Left ventricle myocardium inferior (tissue), 1 donor: ENCODE measurements around the gene STEAP3. TPM values are rescaled to one million over a fixed set of nuclear protein-coding genes. Genes with fewer than 3 reads are reported as not detected.

ENCODE experiments used
- DNase-seq: peaks from one replicate; pipeline ENCODE4 v3.0.0-alpha.2; 2020
- H3K27ac ChIP-seq: fragments of 200-600 bp; replicated peaks from 2 replicates; pipeline ENCODE4 v1.8.0; 2021
- H3K27me3 ChIP-seq: fragments of 200-600 bp; 2 replicates; pipeline ENCODE4 v1.8.0; 2021; ENCODE audit warnings: low read depth
- H3K36me3 ChIP-seq: fragments of 200-600 bp; 2 replicates; pipeline ENCODE4 v1.8.0; 2021
- H3K4me1 ChIP-seq: fragments of 200-600 bp; 2 replicates; pipeline ENCODE4 v1.8.0; 2021
- H3K4me3 ChIP-seq: fragments of 200-600 bp; 2 replicates; pipeline ENCODE4 v1.8.0; 2021; ENCODE audit warnings: mild to moderate bottlenecking, moderate library complexity
- H3K9me3 ChIP-seq: fragments of 200-600 bp; replicated peaks from 2 replicates; pipeline ENCODE4 v1.8.0; 2021
- CTCF ChIP-seq: fragments of 200-600 bp; IDR thresholded peaks from 2 replicates; pipeline ENCODE4 v1.8.0; 2021; ENCODE audit warnings: antibody characterized with exemption, mild to moderate bottlenecking, borderline replicate concordance
- intact Hi-C: fragments of 100-400 bp; cut with micrococcal nuclease; formaldehyde crosslinking; loops from one replicate; pipeline ENCODE4 v1.11.0; 2022
- total RNA-seq: library from RNA; stranded (reverse); fragmentation: NEBNext Ultra II Directional; extraction: Animal tissue kit (Norgen Biotek cat#: 25700); gene quantifications from one replicate; pipeline ENCODE4 v1.2.1, GENCODE V29; 2021
- donor health status: DM: no; HTN: yes; CAD: no; lungs with severe emphysema.

STEAP3 gene
- total RNA-seq, 1 donor from 2014 or later: 7.1 TPM

DNA sequence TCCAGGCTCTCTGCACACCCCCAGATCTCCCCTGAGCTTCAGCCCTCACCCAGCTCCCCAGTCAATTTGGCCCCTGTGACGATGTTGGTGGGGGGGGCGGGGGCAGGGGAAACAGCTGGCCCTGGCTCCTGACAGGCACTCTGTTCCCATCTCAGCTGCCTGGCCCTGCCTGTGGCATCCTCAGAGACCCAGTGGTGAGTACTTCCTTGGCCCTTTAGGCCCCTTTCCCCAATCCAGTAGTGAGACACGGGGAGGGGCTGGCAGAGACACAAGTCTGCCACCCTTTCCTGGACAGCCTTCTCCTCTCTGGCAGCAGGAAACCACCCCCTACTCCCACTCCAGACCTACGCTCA lies 45.8 kb upstream of the STEAP3 start:
- Histone ChIP-seq H3K4me3 (no peak overlapping the region), H3K4me1 (peaks cover 6% of the 10 kb centered on the region), H3K9me3 (no peaks in the 10 kb centered on the region), H3K27me3 (no peaks in the 10 kb centered on the region), H3K27ac (no peak overlapping the region), H3K36me3 (no peaks in the 10 kb centered on the region)
- DNase-seq: no peak
- intact Hi-C loops: no loop called here
- no peak for TF ChIP-seq CTCF

DNA sequence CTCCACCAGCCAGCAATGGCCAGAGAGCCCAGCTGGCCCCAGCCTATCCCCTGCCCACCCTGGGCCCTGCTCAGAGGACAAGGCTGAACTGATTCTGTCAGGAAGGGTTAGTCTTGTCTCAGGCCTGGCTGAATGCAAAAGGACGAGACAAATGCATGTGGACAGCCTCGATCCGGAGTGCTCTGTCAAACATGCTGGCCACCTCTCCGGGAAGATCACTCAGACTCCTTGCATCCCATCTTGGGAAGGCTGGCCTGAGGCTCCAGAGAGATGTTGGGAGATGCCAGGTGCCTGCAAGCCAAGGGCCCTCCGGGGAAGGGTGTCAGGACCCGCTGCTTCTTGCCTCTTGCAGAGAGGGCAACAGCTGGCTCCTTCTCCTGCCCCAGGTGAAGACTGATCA lies 44.9 kb upstream of the STEAP3 start:
- Histone ChIP-seq H3K4me1 (peaks cover 6% of the 10 kb centered on the region), H3K9me3 (no peaks in the 10 kb centered on the region), H3K4me3 (no peak overlapping the region), H3K27ac (no peak overlapping the region), H3K27me3 (no peaks in the 10 kb centered on the region), H3K36me3 (no peaks in the 10 kb centered on the region)
- TF ChIP-seq CTCF: no peak
- intact Hi-C loops: no loop called here
- no peak for DNase-seq

GRCh38 chr2:119179202-119179601 lies 44.4 kb upstream of the STEAP3 start:
- intact Hi-C loops: no loop called here
- no peaks in the 10 kb centered on the region for H3K36me3 ChIP-seq

GRCh38 chr2:119179991-119180390 lies 43.6 kb upstream of the STEAP3 start:
- no peak overlapping the region for H3K27ac ChIP-seq

More at GRCh38 chr2:119179202-119179601, 44.4 kb upstream of the STEAP3 start:
- Histone ChIP-seq H3K27ac (no peak overlapping the region), H3K27me3 (no peaks in the 10 kb centered on the region), H3K4me1 (peaks cover 6% of the 10 kb centered on the region), H3K4me3 (no peak overlapping the region), H3K9me3 (no peaks in the 10 kb centered on the region)
- TF ChIP-seq CTCF: no peak
- DNase-seq: no peak

DNA sequence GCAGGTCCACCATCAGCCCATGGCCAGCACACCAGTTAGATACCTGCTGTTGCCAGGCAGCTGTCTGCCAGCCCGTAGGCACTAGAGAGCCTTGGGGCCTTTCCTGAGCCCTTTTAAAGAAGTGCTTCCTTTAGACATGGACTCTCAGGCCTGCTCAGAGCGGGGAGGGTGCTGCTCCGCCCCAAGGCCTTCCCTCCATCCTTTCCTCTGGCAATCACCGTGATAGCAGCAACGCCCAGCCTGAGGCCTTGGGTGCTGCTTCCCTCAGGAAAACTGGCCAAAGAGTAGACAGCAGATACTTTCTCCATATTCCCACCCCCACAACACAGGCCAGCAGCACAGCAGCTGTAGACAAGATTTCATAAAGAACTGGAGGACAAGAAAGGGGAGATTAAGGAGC lies 42.7 kb upstream of the STEAP3 start:
- intact Hi-C loops: no loop called here

More at GRCh38 chr2:119179991-119180390, 43.6 kb upstream of the STEAP3 start:
- H3K9me3 ChIP-seq: no peaks in the 10 kb centered on the region
- H3K4me3 ChIP-seq: no peak overlapping the region
- intact Hi-C loops: no loop called here
- H3K36me3 ChIP-seq: no peaks in the 10 kb centered on the region
- no peak for TF ChIP-seq CTCF
- H3K27me3 ChIP-seq: no peaks in the 10 kb centered on the region
- no peak for DNase-seq
- peaks cover 6% of the 10 kb centered on the region for H3K4me1 ChIP-seq

More for the DNA sequence above, 42.7 kb upstream of the STEAP3 start:
- TF ChIP-seq CTCF: no peak
- Histone ChIP-seq H3K4me1 (peaks cover 6% of the 10 kb centered on the region), H3K9me3 (no peaks in the 10 kb centered on the region), H3K27ac (no peak overlapping the region), H3K27me3 (peaks cover 2% of the 10 kb centered on the region), H3K36me3 (no peaks in the 10 kb centered on the region), H3K4me3 (no peak overlapping the region)
- DNase-seq: no peak
